Hypothalamus (tissue), 51 donors: ENCODE measurements around the gene PIK3R6.

Source experiments
- DNase-seq, 51 donors: peaks; one replicate each; lab custom pipeline; 2025; lab: John Stamatoyannopoulos, UW

Gene PIK3R6

DNA sequence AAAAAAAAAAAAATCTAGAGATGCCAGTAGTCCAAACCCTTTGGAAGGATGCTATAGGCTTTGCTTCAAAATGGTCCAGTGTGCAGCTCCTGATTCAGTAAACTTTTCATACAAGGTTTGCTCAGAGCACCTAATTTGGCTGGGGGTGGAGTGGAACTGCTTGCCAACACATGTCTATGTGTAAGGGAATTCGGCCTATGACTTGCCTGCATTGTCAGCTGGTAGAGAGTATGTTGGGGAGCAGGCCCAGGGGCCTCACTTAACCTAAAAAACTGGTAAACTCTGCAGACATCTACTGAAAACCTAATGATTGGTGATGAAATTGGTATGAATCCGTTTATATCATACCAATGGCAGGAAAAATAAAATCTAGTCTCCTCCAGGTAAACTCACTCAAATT is 66.8 kb downstream of the PIK3R6 start:
- DNase-seq = no peak

DNA sequence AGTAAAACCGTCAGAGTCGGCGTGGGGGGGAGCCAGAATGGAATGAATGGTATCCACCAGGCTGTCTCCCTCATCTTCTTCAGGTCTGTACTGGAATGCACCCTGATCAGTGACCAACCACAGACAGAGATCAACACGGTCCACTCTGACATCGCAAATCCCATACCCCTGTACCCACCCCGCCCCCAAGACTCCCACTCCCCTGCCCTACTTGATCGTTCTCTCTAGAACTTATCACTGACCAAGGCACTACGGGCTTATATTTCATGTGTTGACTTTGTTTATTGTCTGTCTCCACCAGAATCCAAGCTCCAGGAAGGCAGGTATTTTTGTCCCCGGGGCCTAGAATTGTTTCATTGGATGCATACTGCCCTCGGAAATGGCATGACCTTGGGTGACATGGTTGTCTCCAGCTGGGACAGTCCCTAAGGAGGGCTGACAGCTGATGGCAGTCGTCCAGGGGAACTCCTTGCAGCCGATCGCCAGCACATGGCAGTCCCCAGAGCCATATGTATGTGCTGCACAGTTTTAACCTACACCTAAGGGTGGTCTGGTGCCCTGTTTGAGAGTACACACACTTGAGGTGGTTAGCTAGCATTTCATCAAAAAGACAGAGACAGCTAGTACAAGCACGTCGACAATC is 67.8 kb downstream of the PIK3R6 start:
- DNase-seq = no peak

GRCh38 chr17:8798846-8799569 is 68.5 kb downstream of the PIK3R6 start, which contains the start of gene MFSD6L:
MFSD6L (minus strand) TSS chr17:8799365; CDS start chr17:8799120, 245 bp downstream.
- DNase-seq = no peak

- DNase-seq = no peak
Measured at GRCh38 chr17:8798176-8798845, 69.2 kb downstream of the PIK3R6 start.

DNA sequence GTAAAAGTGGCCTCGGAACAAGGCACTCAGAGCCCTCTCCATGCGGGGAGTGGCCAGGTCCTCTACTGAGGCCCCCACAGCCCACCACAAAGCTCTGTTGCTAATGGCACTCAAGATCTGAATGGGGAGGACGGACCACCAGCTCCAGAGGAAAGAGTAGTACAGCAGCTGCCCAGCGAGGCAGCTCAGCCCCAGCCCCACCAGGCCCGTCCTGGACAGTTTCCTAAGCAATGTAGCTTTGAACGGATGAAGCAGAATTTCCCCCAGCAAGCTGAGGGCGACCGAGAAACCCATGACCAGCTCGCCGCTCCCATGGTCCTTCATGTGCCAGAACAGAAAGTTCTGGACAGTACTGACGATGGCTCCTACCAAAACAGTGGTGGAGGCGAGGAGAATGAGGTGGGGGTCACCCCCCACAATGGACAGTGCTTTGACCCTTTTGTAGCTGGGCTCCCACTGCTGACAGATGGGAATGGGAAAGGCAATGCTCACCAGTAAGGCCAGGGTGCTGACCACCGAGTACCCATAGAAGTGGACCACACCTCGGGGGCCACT is 69.8 kb downstream of the PIK3R6 start:
- DNase-seq = no peak

GRCh38 chr17:8794636-8795035 is 72.8 kb downstream of the PIK3R6 start:
- DNase-seq = no peak

DNA sequence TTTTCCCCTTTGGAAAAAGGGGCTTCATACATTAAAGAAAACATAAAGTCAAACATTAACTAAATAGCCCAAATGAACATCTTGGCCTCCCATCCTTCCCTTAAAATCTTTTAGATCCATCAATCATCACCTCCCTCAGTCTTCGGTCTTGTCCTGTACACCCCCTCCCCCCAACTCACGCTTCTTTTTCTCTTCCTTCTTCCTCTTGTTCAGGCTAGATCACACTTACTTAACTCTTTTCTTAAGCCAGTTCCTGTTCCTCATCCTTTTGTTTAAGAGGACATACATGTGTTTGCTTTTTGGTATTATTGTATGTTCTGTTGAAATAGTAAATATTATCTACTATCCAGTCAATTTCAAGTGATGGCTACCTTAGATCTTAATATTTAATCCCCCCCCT is 73.8 kb downstream of the PIK3R6 start:
- DNase-seq = no peak

GRCh38 chr17:8792646-8793045 is 74.8 kb downstream of the PIK3R6 start:
- DNase-seq = no peak

DNA sequence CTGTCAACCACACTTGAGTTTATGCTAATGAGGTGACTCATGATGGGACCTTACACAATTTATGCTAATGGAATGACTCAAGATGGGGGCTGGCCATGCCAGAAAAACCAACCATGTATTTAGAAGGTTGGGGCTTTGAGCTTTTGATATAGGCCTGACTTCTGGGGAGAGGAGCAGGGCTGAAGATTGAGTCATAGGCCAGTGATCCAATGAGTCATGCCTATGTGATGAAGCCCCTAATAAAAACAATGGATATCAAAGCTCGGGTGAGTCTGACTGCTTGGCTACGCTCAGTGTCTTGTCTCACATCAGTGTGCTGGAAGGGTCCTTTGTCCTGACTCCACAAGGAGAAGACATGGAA is 75.6 kb downstream of the PIK3R6 start:
- no peak for DNase-seq

- no peak for DNase-seq
Measured at GRCh38 chr17:8791248-8791909, 76.1 kb downstream of the PIK3R6 start.

DNA sequence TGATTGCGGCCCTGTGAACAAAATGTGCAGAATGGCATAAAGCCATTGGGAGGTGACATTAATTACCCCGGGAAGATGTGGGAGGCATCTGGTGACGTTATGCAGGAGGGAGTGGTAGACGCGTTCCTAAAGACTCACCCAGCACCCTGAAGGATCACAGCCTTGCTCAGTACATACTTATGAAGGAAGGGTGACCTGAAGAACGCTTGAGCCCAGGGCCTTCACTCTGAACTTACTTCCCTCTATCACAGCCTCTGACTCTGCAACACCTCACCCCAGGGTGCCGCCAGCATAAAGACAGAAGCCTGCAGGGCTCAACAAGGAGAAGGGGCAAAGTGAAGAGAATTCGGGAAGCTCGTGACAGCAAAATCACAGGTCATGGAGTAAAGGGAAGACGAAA is 77.7 kb downstream of the PIK3R6 start:
- no peak for DNase-seq

GRCh38 chr17:8788998-8789397 is 78.5 kb downstream of the PIK3R6 start:
- no peak for DNase-seq

- peak in 35 of 51 donors; percentile 2 to 64 (median 23) for DNase-seq
Measured at GRCh38 chr17:8785547-8786413, 81.7 kb downstream of the PIK3R6 start.

GRCh38 chr17:8782176-8782575 is 85.3 kb downstream of the PIK3R6 start:
- no peak for DNase-seq

DNA sequence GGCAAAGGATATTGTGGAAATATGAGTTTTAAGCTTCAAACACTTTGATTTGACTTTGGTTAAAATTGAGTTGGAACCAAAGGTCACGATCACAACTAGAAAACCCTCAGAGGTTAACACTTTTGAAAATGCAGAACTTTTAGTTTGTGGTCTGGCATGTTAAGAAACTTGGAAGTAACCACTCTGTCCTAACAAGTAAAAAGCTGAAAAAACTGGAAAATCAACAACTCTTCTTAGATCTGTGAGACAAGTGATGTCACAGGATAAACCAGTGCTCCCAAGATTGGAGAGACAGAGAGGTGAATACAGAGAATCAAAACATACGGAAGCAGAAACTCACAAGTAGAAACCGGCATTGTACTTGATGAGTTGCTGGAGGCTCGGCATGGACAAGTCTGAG is 85.7 kb downstream of the PIK3R6 start:
- DNase-seq = no peak

GRCh38 chr17:8776881-8777280 is 90.6 kb downstream of the PIK3R6 start:
- no peak for DNase-seq

- no peak for DNase-seq
Measured at GRCh38 chr17:8776248-8776647, 91.2 kb downstream of the PIK3R6 start.

DNA sequence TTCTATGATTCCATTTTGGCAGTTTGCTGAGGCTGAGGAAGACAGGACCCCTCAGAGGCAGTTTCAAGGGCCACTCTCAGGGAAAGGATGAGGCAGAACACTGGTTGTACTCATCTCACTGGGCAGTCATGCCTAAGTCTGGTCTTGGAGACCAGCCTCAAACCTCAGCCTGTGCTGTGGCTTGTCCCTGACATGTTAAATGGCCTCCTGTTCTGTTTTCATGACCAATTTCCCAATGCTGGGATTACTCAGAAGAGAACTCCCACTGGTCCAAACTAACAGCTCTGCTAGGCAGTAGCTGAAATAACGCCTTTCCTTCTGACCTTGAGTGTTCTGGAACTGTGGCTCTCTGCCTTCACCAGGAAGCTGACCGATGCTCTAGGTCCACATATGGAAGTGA is 100.7 kb downstream of the PIK3R6 start:
- DNase-seq = no peak

DNA sequence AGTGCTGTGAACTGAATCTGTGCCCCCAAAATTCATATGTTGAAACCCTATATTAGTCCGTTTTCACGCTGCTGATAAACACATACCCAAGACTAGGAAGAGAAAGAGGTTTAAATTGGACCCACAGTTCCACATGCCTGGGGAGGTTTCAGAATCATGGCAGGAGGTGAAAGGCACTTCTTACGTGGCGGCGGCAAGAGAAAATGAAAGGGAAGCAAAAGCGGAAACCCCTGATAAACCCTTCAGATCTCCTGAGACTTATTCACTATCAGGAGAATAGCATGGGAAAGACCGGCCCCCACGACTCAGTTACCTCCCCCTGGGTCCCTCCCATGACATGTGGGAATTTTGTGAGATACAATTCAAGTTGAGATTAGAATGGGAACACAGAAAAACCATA is 105.5 kb downstream of the PIK3R6 start:
- no peak for DNase-seq

GRCh38 chr17:8758137-8758596 is 109.3 kb downstream of the PIK3R6 start, which contains the start of gene SPDYE4:
SPDYE4 (minus strand) TSS chr17:8758546; CDS start chr17:8758382, 164 bp downstream.
- no peak for DNase-seq
